ENCODE results near the gene MBOAT2.

DNA sequence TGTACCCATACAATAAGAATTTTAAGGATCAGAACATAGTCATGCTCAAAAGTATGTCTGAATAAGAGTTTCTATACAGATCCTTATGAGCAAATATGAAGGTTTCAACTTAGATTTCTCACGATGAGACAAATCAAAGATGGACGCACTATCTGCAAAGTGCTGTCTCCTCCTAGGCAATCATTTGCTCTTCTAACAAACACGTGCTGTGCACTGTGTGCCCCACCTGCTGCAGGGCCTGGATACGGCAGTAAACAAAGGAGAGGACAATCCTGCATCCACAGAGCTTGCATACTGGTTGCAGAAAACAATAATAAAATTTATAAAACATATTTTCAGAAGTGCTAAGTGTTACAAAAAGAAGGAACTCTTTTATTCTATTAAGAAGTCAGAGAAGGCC is 126.2 kb downstream of the MBOAT2 start:
- TF ChIP-seq NBN (conservative IDR thresholded peaks at IDR 0.05) (no peak), POLR2A (IDR thresholded peaks at IDR 0.05; ENCODE audit: insufficient read depth in 1 of 2, low read depth in 2 of 2, low read length in 2 of 2) (no peak), SALL2 (CRISPR knock-in tag; IDR thresholded peaks at IDR 0.05) (no peak), JUNB (CRISPR knock-in tag; IDR thresholded peaks at IDR 0.05; ENCODE audit: borderline replicate concordance) (no peak), EZH2 (conservative IDR thresholded peaks at IDR 0.05; ENCODE audit: low read depth, low read length) (no peak)
- TF ChIP-seq, protein P1, sequence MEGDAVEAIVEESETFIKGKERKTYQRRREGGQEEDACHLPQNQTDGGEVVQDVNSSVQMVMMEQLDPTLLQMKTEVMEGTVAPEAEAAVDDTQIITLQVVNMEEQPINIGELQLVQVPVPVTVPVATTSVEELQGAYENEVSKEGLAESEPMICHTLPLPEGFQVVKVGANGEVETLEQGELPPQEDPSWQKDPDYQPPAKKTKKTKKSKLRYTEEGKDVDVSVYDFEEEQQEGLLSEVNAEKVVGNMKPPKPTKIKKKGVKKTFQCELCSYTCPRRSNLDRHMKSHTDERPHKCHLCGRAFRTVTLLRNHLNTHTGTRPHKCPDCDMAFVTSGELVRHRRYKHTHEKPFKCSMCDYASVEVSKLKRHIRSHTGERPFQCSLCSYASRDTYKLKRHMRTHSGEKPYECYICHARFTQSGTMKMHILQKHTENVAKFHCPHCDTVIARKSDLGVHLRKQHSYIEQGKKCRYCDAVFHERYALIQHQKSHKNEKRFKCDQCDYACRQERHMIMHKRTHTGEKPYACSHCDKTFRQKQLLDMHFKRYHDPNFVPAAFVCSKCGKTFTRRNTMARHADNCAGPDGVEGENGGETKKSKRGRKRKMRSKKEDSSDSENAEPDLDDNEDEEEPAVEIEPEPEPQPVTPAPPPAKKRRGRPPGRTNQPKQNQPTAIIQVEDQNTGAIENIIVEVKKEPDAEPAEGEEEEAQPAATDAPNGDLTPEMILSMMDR (CRISPR knock-in tag; IDR thresholded peaks at IDR 0.05), result peak; percentile 34
- TF ChIP-seq, protein P2, sequence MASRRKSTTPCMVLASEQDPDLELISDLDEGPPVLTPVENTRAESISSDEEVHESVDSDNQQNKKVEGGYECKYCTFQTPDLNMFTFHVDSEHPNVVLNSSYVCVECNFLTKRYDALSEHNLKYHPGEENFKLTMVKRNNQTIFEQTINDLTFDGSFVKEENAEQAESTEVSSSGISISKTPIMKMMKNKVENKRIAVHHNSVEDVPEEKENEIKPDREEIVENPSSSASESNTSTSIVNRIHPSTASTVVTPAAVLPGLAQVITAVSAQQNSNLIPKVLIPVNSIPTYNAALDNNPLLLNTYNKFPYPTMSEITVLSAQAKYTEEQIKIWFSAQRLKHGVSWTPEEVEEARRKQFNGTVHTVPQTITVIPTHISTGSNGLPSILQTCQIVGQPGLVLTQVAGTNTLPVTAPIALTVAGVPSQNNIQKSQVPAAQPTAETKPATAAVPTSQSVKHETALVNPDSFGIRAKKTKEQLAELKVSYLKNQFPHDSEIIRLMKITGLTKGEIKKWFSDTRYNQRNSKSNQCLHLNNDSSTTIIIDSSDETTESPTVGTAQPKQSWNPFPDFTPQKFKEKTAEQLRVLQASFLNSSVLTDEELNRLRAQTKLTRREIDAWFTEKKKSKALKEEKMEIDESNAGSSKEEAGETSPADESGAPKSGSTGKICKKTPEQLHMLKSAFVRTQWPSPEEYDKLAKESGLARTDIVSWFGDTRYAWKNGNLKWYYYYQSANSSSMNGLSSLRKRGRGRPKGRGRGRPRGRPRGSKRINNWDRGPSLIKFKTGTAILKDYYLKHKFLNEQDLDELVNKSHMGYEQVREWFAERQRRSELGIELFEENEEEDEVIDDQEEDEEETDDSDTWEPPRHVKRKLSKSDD (CRISPR knock-in tag; IDR thresholded peaks at IDR 0.05; ENCODE audit: low read depth), result no peak
- TF ChIP-seq, protein P3, sequence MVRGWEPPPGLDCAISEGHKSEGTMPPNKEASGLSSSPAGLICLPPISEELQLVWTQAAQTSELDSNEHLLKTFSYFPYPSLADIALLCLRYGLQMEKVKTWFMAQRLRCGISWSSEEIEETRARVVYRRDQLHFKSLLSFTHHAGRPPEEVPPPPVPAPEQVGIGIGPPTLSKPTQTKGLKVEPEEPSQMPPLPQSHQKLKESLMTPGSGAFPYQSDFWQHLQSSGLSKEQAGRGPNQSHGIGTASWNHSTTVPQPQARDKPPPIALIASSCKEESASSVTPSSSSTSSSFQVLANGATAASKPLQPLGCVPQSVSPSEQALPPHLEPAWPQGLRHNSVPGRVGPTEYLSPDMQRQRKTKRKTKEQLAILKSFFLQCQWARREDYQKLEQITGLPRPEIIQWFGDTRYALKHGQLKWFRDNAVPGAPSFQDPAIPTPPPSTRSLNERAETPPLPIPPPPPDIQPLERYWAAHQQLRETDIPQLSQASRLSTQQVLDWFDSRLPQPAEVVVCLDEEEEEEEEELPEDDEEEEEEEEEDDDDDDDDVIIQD (CRISPR knock-in tag; IDR thresholded peaks at IDR 0.05; ENCODE audit: low read depth), result no peak
- TF ChIP-seq, protein P4, sequence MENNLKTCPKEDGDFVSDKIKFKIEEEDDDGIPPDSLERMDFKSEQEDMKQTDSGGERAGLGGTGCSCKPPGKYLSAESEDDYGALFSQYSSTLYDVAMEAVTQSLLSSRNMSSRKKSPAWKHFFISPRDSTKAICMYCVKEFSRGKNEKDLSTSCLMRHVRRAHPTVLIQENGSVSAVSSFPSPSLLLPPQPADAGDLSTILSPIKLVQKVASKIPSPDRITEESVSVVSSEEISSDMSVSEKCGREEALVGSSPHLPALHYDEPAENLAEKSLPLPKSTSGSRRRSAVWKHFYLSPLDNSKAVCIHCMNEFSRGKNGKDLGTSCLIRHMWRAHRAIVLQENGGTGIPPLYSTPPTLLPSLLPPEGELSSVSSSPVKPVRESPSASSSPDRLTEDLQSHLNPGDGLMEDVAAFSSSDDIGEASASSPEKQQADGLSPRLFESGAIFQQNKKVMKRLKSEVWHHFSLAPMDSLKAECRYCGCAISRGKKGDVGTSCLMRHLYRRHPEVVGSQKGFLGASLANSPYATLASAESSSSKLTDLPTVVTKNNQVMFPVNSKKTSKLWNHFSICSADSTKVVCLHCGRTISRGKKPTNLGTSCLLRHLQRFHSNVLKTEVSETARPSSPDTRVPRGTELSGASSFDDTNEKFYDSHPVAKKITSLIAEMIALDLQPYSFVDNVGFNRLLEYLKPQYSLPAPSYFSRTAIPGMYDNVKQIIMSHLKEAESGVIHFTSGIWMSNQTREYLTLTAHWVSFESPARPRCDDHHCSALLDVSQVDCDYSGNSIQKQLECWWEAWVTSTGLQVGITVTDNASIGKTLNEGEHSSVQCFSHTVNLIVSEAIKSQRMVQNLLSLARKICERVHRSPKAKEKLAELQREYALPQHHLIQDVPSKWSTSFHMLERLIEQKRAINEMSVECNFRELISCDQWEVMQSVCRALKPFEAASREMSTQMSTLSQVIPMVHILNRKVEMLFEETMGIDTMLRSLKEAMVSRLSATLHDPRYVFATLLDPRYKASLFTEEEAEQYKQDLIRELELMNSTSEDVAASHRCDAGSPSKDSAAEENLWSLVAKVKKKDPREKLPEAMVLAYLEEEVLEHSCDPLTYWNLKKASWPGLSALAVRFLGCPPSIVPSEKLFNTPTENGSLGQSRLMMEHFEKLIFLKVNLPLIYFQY (CRISPR knock-in tag; IDR thresholded peaks at IDR 0.05; ENCODE audit: borderline replicate concordance), result no peak

All from HepG2 (cell line).